Neural cell (in vitro differentiated cells): ENCODE data around the gene SLC26A11. TPM values are rescaled to one million over a fixed set of nuclear protein-coding genes. Genes with fewer than 3 reads are reported as not detected.

ENCODE experiments used
- H2AFZ ChIP-seq: fragments of 200-600, 300-800 bp; sonication (generic), shearing (Covaris generic); 2 replicates; pipeline ENCODE4 v1.6.0; 2014; ENCODE audit warnings: low read depth, mild to moderate bottlenecking, antibody characterized with exemption, low read length, moderate library complexity
- H3F3A ChIP-seq: fragments of 200-600 bp; shearing (Covaris generic); 2 replicates; pipeline ENCODE4 v1.6.1; 2016; ENCODE audit warnings: mild to moderate bottlenecking, moderate library complexity, mixed read lengths, antibody characterized with exemption, low read length; ENCODE audit not compliant: insufficient read depth, poor library complexity, severe bottlenecking
- H3K27ac ChIP-seq: fragments of 200-600, 300-800 bp; sonication (generic), shearing (Covaris generic); 2 replicates; pipeline ENCODE4 v1.5.1; 2014; ENCODE audit warnings: mild to moderate bottlenecking, low read length, moderate library complexity
- H3K27me3 ChIP-seq: fragments of 300-800, 200-600 bp; sonication (generic), shearing (Covaris generic); 2 replicates; pipeline ENCODE4 v1.6.0; 2014; ENCODE audit warnings: mild to moderate bottlenecking, low read depth, low read length, moderate library complexity; ENCODE audit not compliant: insufficient read depth
- H3K36me3 ChIP-seq: fragments of 300-800, 200-600 bp; sonication (generic), shearing (Covaris generic); 2 replicates; pipeline ENCODE4 v1.5.1; 2014; ENCODE audit warnings: mild to moderate bottlenecking, antibody characterized with exemption, low read length, moderate library complexity; ENCODE audit not compliant: insufficient read depth
- H3K4me2 ChIP-seq: fragments of 300-800, 200-600 bp; sonication (generic), shearing (Covaris generic); 2 replicates; pipeline ENCODE4 v1.6.0; 2014; ENCODE audit warnings: mild to moderate bottlenecking, low read length
- H3K4me3 ChIP-seq: fragments of 300-800, 200-600 bp; sonication (generic), shearing (Covaris generic); 2 replicates; pipeline ENCODE4 v1.5.1; 2014; ENCODE audit warnings: mild to moderate bottlenecking, low read length, moderate library complexity
- H3K79me2 ChIP-seq: fragments of 200-600 bp; shearing (Covaris generic); replicated peaks from 2 replicates; pipeline ENCODE4 v1.6.0; 2014; ENCODE audit warnings: mild to moderate bottlenecking, low read length, moderate library complexity; ENCODE audit not compliant: insufficient read depth
- H3K9ac ChIP-seq: fragments of 300-800, 200-600 bp; sonication (generic), shearing (Covaris generic); 2 replicates; pipeline ENCODE4 v1.6.1; 2016; ENCODE audit warnings: mild to moderate bottlenecking, low read length, mixed read lengths
- H3K9me2 ChIP-seq: fragments of 200-600 bp; shearing (Covaris generic); 2 replicates; pipeline ENCODE4 v1.6.1; 2016; ENCODE audit warnings: mild to moderate bottlenecking, low read length, mixed read lengths; ENCODE audit not compliant: insufficient read depth
- H3K9me3 ChIP-seq: fragments of 200-600, 300-800 bp; sonication (generic), shearing (Covaris generic); 2 replicates; pipeline ENCODE4 v1.6.1; 2016; ENCODE audit warnings: mild to moderate bottlenecking, mixed run types, low read length, moderate library complexity, mixed read lengths
- H4K20me1 ChIP-seq: fragments of 200-600 bp; shearing (Covaris generic); 2 replicates; pipeline ENCODE4 v1.6.1; 2016; ENCODE audit warnings: mild to moderate bottlenecking, mixed run types; ENCODE audit not compliant: insufficient read depth
- CTCF ChIP-seq: fragments of 450-650 bp; IDR thresholded peaks from 2 replicates; pipeline ENCODE4 v1.5.1; 2014; ENCODE audit warnings: antibody characterized with exemption, mild to moderate bottlenecking, moderate library complexity; ENCODE audit not compliant: poor library complexity, severe bottlenecking
- EP300 ChIP-seq: fragments of 450-650 bp; conservative IDR thresholded peaks from 2 replicates; pipeline ENCODE4 v1.6.1; 2014; ENCODE audit warnings: antibody characterized with exemption, mild to moderate bottlenecking, moderate library complexity; ENCODE audit not compliant: poor library complexity, severe bottlenecking
- EZH2 ChIP-seq: fragments of 200-600, 300-800 bp; shearing (Covaris generic), sonication (generic); IDR thresholded peaks from 2 replicates; pipeline ENCODE4 v1.6.1; 2014; ENCODE audit warnings: antibody characterized with exemption, low read length, borderline replicate concordance, mild to moderate bottlenecking; ENCODE audit not compliant: insufficient read depth, poor library complexity, severe bottlenecking
- MXI1 ChIP-seq: fragments of 450-650 bp; conservative IDR thresholded peaks from 2 replicates; pipeline ENCODE4 v1.6.1; 2014; ENCODE audit warnings: antibody characterized with exemption, mild to moderate bottlenecking; ENCODE audit not compliant: poor library complexity, severe bottlenecking
- POLR2AphosphoS5 ChIP-seq: IDR thresholded peaks from 2 replicates; pipeline ENCODE4 v1.6.1; 2012
- RAD21 ChIP-seq: fragments of 450-650 bp; conservative IDR thresholded peaks from 2 replicates; pipeline ENCODE4 v1.6.1; 2014; ENCODE audit warnings: antibody characterized with exemption, mild to moderate bottlenecking, moderate library complexity
- REST ChIP-seq: IDR thresholded peaks from 2 replicates; pipeline ENCODE4 v1.6.1; 2012; ENCODE audit warnings: borderline replicate concordance
- SMC3 ChIP-seq: fragments of 450-650 bp; conservative IDR thresholded peaks from 2 replicates; pipeline ENCODE4 v1.6.1; 2014; ENCODE audit warnings: antibody characterized with exemption, mild to moderate bottlenecking, moderate library complexity; ENCODE audit not compliant: poor library complexity
- TAF1 ChIP-seq: IDR thresholded peaks from 2 replicates; pipeline ENCODE4 v1.6.1; 2012; ENCODE audit warnings: low read depth
- polyA plus RNA-seq: library from polyadenylated mRNA; depleted of rRNA; stranded (reverse); fragments of >200 nt; gene quantifications from 2 replicates; pipeline ENCODE4 v1.2.3, GENCODE V29; 2014

Gene SLC26A11
- polyA plus RNA-seq, 1 donor from 2014 or later: 18.6 TPM

GRCh38 chr17:80205811-80206210, 14.4 kb upstream of the SLC26A11 start:
- H3K9ac ChIP-seq: no peak overlapping the region
- no peak overlapping the region for H3K4me3 ChIP-seq
- no peaks in the 10 kb centered on the region for H4K20me1 ChIP-seq
- no peak overlapping the region for H3K4me2 ChIP-seq
- H3K27me3 ChIP-seq: no peaks in the 10 kb centered on the region
- no peaks in the 10 kb centered on the region for H3F3A ChIP-seq
- H3K36me3 ChIP-seq: no peaks in the 10 kb centered on the region
- H3K79me2 ChIP-seq: no peaks in the 10 kb centered on the region
- H2AFZ ChIP-seq: no peak overlapping the region
- TF ChIP-seq CTCF (no peak), MXI1 (no peak), POLR2AphosphoS5 (no peak), EZH2 (no peak), REST (no peak), SMC3 (no peak), EP300 (no peak), TAF1 (no peak), RAD21 (no peak)
- no peaks in the 10 kb centered on the region for H3K9me2 ChIP-seq
- H3K27ac ChIP-seq: no peak overlapping the region
- no peaks in the 10 kb centered on the region for H3K9me3 ChIP-seq

- Histone ChIP-seq H3K9ac (no peak overlapping the region), H3K9me2 (no peaks in the 10 kb centered on the region), H3K27me3 (no peaks in the 10 kb centered on the region), H3K79me2 (no peaks in the 10 kb centered on the region), H2AFZ (no peak overlapping the region), H3K27ac (no peak overlapping the region), H4K20me1 (no peaks in the 10 kb centered on the region), H3K9me3 (no peaks in the 10 kb centered on the region), H3K4me3 (no peak overlapping the region), H3K4me2 (no peak overlapping the region), H3F3A (no peaks in the 10 kb centered on the region), H3K36me3 (no peaks in the 10 kb centered on the region)
- TF ChIP-seq MXI1: no peak
These were observed 12.2 kb upstream of the SLC26A11 start for GRCh38 chr17:80208050-80208449.

GRCh38 chr17:80209765-80210164, 10.5 kb upstream of the SLC26A11 start:
- Histone ChIP-seq H3K36me3 (no peaks in the 10 kb centered on the region), H3K4me3 (no peak overlapping the region)
- TF ChIP-seq TAF1 (no peak), RAD21 (no peak), CTCF (no peak), REST (no peak), SMC3 (no peak), EP300 (no peak), EZH2 (no peak), MXI1 (no peak), POLR2AphosphoS5 (no peak)

More at GRCh38 chr17:80209765-80210164, 10.5 kb upstream of the SLC26A11 start:
- Histone ChIP-seq H3K4me2 (no peak overlapping the region), H3K27me3 (no peaks in the 10 kb centered on the region), H3K27ac (no peak overlapping the region), H3K9ac (no peak overlapping the region), H2AFZ (no peak overlapping the region), H3K9me2 (no peaks in the 10 kb centered on the region), H3F3A (no peaks in the 10 kb centered on the region), H3K9me3 (no peaks in the 10 kb centered on the region), H4K20me1 (no peaks in the 10 kb centered on the region), H3K79me2 (no peaks in the 10 kb centered on the region)
